GM10266 (cell line): Measurements from ENCODE around the gene OR13C2.
"Not testable (repeated sequence)": the region's sequence is repeated elsewhere in the genome, so short reads cannot be mapped to it uniquely, and the experiment has no call there.

Experiments
- DNase-seq: peaks from one replicate; pipeline ENCODE4 v3.0.0; 2012; ENCODE audit errors: extremely low spot score
- CTCF ChIP-seq: IDR thresholded peaks from 2 replicates; pipeline ENCODE4 v1.5.1; 2012; ENCODE audit warnings: mild to moderate bottlenecking, low read depth; ENCODE audit not compliant: control insufficient read depth, insufficient read depth; ENCODE audit errors: missing control alignments

Gene OR13C2

DNA sequence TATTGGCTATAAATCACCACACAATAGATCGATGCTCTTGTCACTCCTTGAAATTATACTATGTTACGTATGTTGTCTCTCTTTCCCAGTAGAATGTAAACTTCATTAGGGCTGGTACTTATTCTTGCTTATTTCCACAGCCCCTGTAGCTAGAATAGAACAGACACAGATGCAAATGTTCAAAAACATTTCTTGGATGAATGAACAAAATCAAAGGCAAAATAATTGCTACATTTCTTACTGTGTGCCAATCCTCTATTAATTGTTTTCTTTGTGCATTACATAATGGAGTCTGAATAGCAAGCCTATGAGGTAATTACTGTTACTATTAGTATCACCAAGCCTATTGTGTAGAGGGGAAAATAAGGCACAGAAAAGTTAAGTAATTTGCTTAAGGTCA lies 725 bp upstream of the OR13C2 start:
- no peak for TF ChIP-seq CTCF
- no peak for DNase-seq

DNA sequence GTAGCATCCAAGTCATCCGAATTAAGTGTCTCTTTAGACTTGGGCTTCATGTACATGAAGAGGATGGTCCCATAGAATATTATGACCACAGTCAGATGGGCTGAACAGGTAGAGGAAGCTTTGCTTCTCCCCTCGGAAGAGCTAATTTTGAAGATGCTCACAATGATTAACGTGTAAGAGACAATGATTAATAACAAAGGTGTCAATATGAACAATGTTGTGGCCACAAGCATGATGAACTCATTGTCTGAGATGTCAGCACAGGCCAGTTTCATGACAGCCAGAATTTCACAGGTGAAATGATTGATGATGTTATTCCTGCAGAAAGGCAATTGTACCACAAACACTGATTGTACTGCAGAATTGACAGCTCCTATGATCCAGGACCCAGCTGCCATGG lies 626 bp downstream of the OR13C2 start:
- no peak for TF ChIP-seq CTCF
- no peak for DNase-seq

DNA sequence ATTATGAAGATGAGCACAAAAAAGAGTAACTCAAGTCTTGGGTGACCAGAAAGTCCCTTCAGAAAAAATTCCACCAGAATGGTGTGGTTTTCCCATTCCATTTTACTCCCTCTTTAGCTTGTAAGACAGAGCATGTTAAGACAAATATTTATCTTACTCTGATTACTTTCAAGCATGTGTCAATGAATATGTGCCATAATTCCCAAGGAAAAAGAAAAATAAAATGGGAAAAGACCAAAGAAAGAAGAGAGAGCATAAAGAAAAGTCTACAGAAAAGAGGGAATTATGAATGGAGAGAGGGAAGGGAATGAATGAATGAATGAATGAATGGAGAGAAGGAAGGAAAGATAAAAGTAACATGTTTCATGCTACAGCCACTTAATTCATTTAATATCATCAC lies 6.1 kb downstream of the OR13C2 start, which contains the start of gene OR13C5:
Gene OR13C5 (minus strand): TSS at position 101 of the 400 bp plus-strand sequence. CDS start 0 bp downstream, at position 101.
- DNase-seq: not testable (repeated sequence)

DNA sequence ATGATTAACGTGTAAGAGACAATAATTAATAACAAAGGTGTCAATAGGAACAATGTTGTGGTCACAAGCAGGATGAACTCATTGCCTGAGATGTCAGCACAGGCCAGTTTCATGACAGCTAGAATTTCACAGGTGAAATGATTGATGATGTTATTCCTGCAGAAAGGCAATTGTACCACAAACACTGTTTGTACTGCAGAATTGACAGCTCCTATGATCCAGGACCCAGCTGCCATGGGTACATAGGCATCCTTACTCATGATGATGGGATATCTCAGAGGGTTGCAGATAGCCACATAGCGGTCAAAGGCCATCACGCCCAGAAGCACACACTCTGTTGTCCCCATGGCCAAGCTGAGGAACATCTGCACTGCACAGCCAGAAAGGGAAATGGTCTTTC lies 6.7 kb downstream of the OR13C2 start:
- DNase-seq: not testable (repeated sequence)

GRCh38 chr9:104589626-104590025 lies 15.8 kb downstream of the OR13C2 start:
- no peak for DNase-seq
- TF ChIP-seq CTCF: no peak

DNA sequence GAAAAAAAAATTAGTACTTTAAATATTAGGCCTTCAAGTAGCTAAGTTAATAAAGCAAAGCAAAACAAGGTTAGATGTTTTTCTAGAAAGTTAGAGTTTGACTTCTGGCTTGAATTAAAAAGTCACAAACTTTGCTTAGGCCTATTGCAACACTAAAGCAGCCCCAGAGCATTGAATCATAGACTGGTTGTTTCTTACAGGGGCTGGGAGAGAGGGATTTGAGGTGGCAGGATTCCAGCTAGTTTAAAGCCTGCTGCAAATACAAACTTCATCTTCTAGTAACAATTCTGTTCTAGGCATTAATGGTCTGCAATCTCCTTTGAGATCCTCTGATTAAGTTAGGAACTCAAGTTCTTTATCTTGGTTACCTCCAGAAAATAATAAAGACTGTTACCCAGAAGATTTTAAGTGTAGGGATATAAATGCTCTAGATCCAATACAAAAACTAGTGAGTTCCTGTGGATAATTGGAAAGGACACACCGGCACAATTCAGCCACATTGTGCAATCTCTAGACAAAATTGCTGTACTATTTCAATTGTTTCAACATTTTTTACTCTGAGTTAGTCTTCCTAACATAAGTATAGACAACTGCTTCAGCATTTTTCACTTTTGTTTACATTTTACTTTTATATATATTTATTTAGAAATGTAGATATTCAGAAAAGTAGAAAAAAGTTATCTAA lies 18.8 kb downstream of the OR13C2 start:
- TF ChIP-seq CTCF: no peak
- DNase-seq: no peak

- TF ChIP-seq CTCF: no peak
- no peak for DNase-seq
Measured at GRCh38 chr9:104580562-104580961, 24.9 kb downstream of the OR13C2 start.

GRCh38 chr9:104577263-104577662 lies 28.2 kb downstream of the OR13C2 start:
- TF ChIP-seq CTCF: no peak
- DNase-seq: no peak
